B cell (primary cell): Measurements from ENCODE around the gene MORC1. TPM values are rescaled to one million over a fixed set of nuclear protein-coding genes. Genes with fewer than 3 reads are reported as not detected.

ENCODE experiments used
- ATAC-seq: fragments of 200-7000 bp; cut with Tn5 transposase; one replicate; pipeline ENCODE4 v1.10.0; 2021; ENCODE audit warnings: low read depth, mild to moderate bottlenecking, moderate number of reproducible peaks, moderate library complexity
- CTCF ChIA-PET: fragments of 350-600 bp; sonication (Branson Sonifier 250); formaldehyde crosslinking; loops from one replicate; lab custom pipeline; 2021; ENCODE audit warnings: antibody characterized with exemption, inconsistent platforms; lab: Charles Lee
- POLR2A ChIA-PET: fragments of 350-600 bp; sonication (Branson Sonifier 250); formaldehyde crosslinking; loops from one replicate; lab custom pipeline; 2021; ENCODE audit warnings: antibody characterized with exemption; lab: Charles Lee
- DNase-seq: peaks from one replicate; pipeline ENCODE4 v3.0.0; 2013
- H2AFZ ChIP-seq: 2 replicates; pipeline ENCODE4 v1.6.1; 2012; ENCODE audit warnings: mild to moderate bottlenecking, low read depth, low read length; ENCODE audit not compliant: insufficient read depth, poor library complexity, severe bottlenecking
- H3K27ac ChIP-seq, 2 donors: 1 replicate in 1 of 2; 2 replicates in 1 of 2; pipeline ENCODE4 v1.5.1; 2012 to 2013; ENCODE audit warnings: low read length in 2 of 2, mild to moderate bottlenecking in 2 of 2, moderate library complexity in 1 of 2
- H3K27me3 ChIP-seq, 4 experiments: fragments of 200-600 bp in 1 of 4; sonication (generic) in 1 of 4; replicated peaks in 1 of 4; 1 replicate in 2 of 4; 2 replicates in 2 of 4; pipeline versions ENCODE4 v1.6.1 to v1.7.0; 2013 to 2016; ENCODE audit warnings: low read length in 3 of 4, mild to moderate bottlenecking in 2 of 4, mixed read lengths in 1 of 4, moderate library complexity in 1 of 4; ENCODE audit not compliant: insufficient read depth in 4 of 4, control insufficient read depth in 3 of 4; ENCODE audit errors: control extremely low read depth in 1 of 4
- H3K36me3 ChIP-seq, 2 experiments: replicated peaks in 1 of 2; 1 replicate in 1 of 2; 2 replicates in 1 of 2; pipeline versions ENCODE4 v1.6.1 to v1.7.1; 2013; ENCODE audit warnings: low read length in 1 of 2; ENCODE audit not compliant: insufficient read depth in 2 of 2, control insufficient read depth in 1 of 2; ENCODE audit errors: control extremely low read depth in 1 of 2, extremely low read depth in 1 of 2
- H3K4me1 ChIP-seq, 2 donors: fragments of 200-600 bp in 1 of 2; sonication (generic) in 1 of 2; 1 replicate in 1 of 2; 2 replicates in 1 of 2; pipeline versions ENCODE4 v1.5.1 to v1.6.1; 2013 to 2017; ENCODE audit warnings: low read length in 2 of 2; ENCODE audit not compliant: control insufficient read depth in 2 of 2, insufficient read depth in 2 of 2
- H3K4me2 ChIP-seq: replicated peaks from 2 replicates; pipeline ENCODE3; 2012; ENCODE audit warnings: mild to moderate bottlenecking, low read depth, low read length; ENCODE audit not compliant: poor library complexity, severe bottlenecking
- H3K4me3 ChIP-seq, 5 experiments: fragments of 200-600 bp in 1 of 5; sonication (generic) in 1 of 5; 1 replicate in 3 of 5; 2 replicates in 2 of 5; pipeline versions ENCODE4 v1.5.1 to v1.7.0; 2011 to 2016; ENCODE audit warnings: low read length in 4 of 5, mild to moderate bottlenecking in 4 of 5, low read depth in 2 of 5, control low read depth in 1 of 5, moderate library complexity in 1 of 5; ENCODE audit not compliant: insufficient read depth in 1 of 5; ENCODE audit errors: control extremely low read depth in 1 of 5, extremely low read depth in 1 of 5
- H3K79me2 ChIP-seq: fragments of 200-600 bp; sonication (generic); one replicate; pipeline ENCODE4 v1.6.0; 2016; ENCODE audit warnings: low read length; ENCODE audit not compliant: control insufficient read depth, insufficient read depth
- H3K9ac ChIP-seq: fragments of 200-600 bp; sonication (generic); 2 replicates; pipeline ENCODE4 v1.6.1; 2017; ENCODE audit warnings: mild to moderate bottlenecking, low read length, moderate library complexity
- H3K9me3 ChIP-seq, 3 donors: one replicate each; pipeline versions ENCODE4 v1.6.1 to v1.7.1; 2013; ENCODE audit warnings: low read length in 2 of 3; ENCODE audit not compliant: control insufficient read depth in 2 of 3, insufficient read depth in 1 of 3; ENCODE audit errors: control extremely low read depth in 1 of 3
- H4K20me1 ChIP-seq: 2 replicates; pipeline ENCODE4 v1.6.0; 2012; ENCODE audit warnings: mild to moderate bottlenecking, low read length; ENCODE audit not compliant: insufficient read depth, control insufficient read depth, poor library complexity, severe bottlenecking
- H3K27ac Mint-ChIP-seq: one replicate; pipeline ENCODE4 v1.8.0; 2021; ENCODE audit warnings: mixed read lengths
- H3K27me3 Mint-ChIP-seq: one replicate; pipeline ENCODE4 v1.8.0; 2021; ENCODE audit warnings: mixed read lengths
- H3K4me1 Mint-ChIP-seq: one replicate; pipeline ENCODE4 v1.8.0; 2021; ENCODE audit warnings: mixed read lengths
- H3K4me3 Mint-ChIP-seq: one replicate; pipeline ENCODE4 v1.8.0; 2021; ENCODE audit warnings: mixed read lengths
- H3K9me3 Mint-ChIP-seq: one replicate; pipeline ENCODE4 v1.8.0; 2022; ENCODE audit warnings: mixed read lengths; ENCODE audit not compliant: insufficient read depth
- CTCF ChIP-seq: fragments of 200-600 bp; IDR thresholded peaks from one replicate; pipeline ENCODE4 v1.8.0; 2022; ENCODE audit warnings: antibody characterized with exemption, mild to moderate bottlenecking
- EZH2 ChIP-seq: IDR thresholded peaks from 2 replicates; pipeline ENCODE4 v1.6.1; 2012; ENCODE audit warnings: borderline replicate concordance, low read depth, mild to moderate bottlenecking, moderate library complexity, low read length; ENCODE audit not compliant: insufficient read depth, poor library complexity, severe bottlenecking
- WGBS: methylation state at CpG from one replicate; pipeline ENCODE4 v1.1.5; 2013; ENCODE audit warnings: missing lambda C conversion rate; ENCODE audit not compliant: insufficient coverage; 5-methylcytosine and 5-hydroxymethylcytosine counted together
- intact Hi-C: fragments of 100-400 bp; cut with micrococcal nuclease; formaldehyde crosslinking; loops from one replicate; pipeline ENCODE4 v1.10.0; 2022
- polyA plus RNA-seq: library from polyadenylated mRNA; depleted of rRNA; stranded (reverse); fragments of >200 nt; gene quantifications from 2 replicates; pipeline ENCODE4 v1.2.3, GENCODE V29; 2012
- total RNA-seq, 2 donors: library from RNA; stranded (reverse); fragments of 120-200 nt in 1 of 2; gene quantifications; 1 replicate in 1 of 2; 2 replicates in 1 of 2; pipeline versions ENCODE4 v1.2.3 to v1.2.4, GENCODE V29; 2013 to 2022

Gene MORC1
- total and polyA plus RNA-seq, 2 donors (not counting 1 experiment from before 2014, with no cell fraction given) = not detected

GRCh38 chr3:109095166-109095565 lies 22.8 kb downstream of the MORC1 start:
- Histone ChIP-seq H3K4me3 (no peak overlapping the region), H3K4me1 (no peaks in the 10 kb centered on the region), H2AFZ (no peak overlapping the region), H4K20me1 (no peaks in the 10 kb centered on the region), H3K79me2 (no peaks in the 10 kb centered on the region), H3K27me3 (no peaks in the 10 kb centered on the region), H3K36me3 (no peaks in the 10 kb centered on the region), H3K9ac (no peak overlapping the region), H3K27ac (no peak overlapping the region), H3K4me2 (no peak overlapping the region), H3K9me3 (no peaks in the 10 kb centered on the region)
- Mint-ChIP-seq H3K4me3 (no peak overlapping the region), H3K4me1 (no peaks in the 10 kb centered on the region), H3K9me3 (no peaks in the 10 kb centered on the region), H3K27me3 (no peaks in the 10 kb centered on the region), H3K27ac (no peak overlapping the region)
- CTCF ChIA-PET = no interaction called here
- TF ChIP-seq CTCF (no peak), EZH2 (no peak)
- DNase-seq (no peak), ATAC-seq (no peak)
- no CpG with 5 or more reads among the region's 1 CpG for WGBS
- intact Hi-C loops = no loop called here
- POLR2A ChIA-PET = no interaction called here

- Histone ChIP-seq H3K9me3 (no peaks in the 10 kb centered on the region), H3K4me1 (no peaks in the 10 kb centered on the region), H3K9ac (no peak overlapping the region), H3K27me3 (no peaks in the 10 kb centered on the region), H3K36me3 (no peaks in the 10 kb centered on the region), H3K27ac (no peak overlapping the region), H3K4me2 (no peak overlapping the region), H4K20me1 (no peaks in the 10 kb centered on the region), H3K4me3 (no peak overlapping the region), H3K79me2 (no peaks in the 10 kb centered on the region), H2AFZ (no peak overlapping the region)
- ChIA-PET POLR2A (no interaction called here), CTCF (no interaction called here)
- no peak for ATAC-seq
- intact Hi-C loops = no loop called here
- no peak overlapping the region for H3K4me3 Mint-ChIP-seq
- no peak for TF ChIP-seq EZH2
- TF ChIP-seq CTCF = no peak
- H3K4me1 Mint-ChIP-seq = no peaks in the 10 kb centered on the region
- H3K27me3 Mint-ChIP-seq = no peaks in the 10 kb centered on the region
- no peaks in the 10 kb centered on the region for H3K9me3 Mint-ChIP-seq
- H3K27ac Mint-ChIP-seq = no peak overlapping the region
- no peak for DNase-seq
Observed at GRCh38 chr3:109093561-109093960, 24.4 kb downstream of the MORC1 start.
